ENCODE measurements around the gene MARCHF7.

- TF ChIP-seq CTCF (IDR thresholded peaks at IDR 0.05), result no peak
- TF ChIP-seq POLR2A (IDR thresholded peaks at IDR 0.05), result no peak
Observed at GRCh38 chr2:159671047-159671446, 41.3 kb upstream of the MARCHF7 start.

Data from esophagus squamous epithelium (tissue), 4 donors.